Measurements from ENCODE around the gene RPS8. TPM values are rescaled to one million over a fixed set of nuclear protein-coding genes. Genes with fewer than 3 reads are reported as not detected.
"Not testable (repeated sequence)": the region's sequence is repeated elsewhere in the genome, so short reads cannot be mapped to it uniquely, and the experiment has no call there.

The RPS8 gene
- total RNA-seq, 1 donor from 2014 or later, result 1,756 TPM

DNA sequence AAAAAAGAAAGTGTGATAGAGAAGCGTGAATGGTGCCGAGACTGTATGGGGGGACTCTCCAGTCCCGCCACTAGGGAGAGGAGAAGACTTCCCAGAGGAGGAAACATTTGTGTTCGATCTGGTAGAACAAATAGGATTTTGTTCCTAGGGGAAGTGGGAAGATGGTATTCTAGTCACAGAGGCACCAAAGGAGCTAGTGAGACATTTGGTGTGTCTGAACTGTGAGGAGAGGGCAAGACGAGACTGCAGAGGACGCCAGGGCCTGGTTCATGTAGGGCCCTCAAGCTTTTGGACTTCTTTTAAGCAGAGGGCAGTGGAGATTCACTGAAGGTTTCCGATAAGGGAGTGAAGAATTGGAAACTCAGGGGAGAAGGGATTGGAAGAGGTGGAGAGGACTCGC lies 35.9 kb downstream of the RPS8 start:
- Mint-ChIP-seq H3K36me3 (ENCODE audit: unreplicated experiment) (peaks cover 16% of the 10 kb centered on the region), H3K27me3 (ENCODE audit: unreplicated experiment) (no peaks in the 10 kb centered on the region), H3K4me3 (ENCODE audit: unreplicated experiment) (peak overlapping the region; percentile 44), H3K4me1 (ENCODE audit: unreplicated experiment) (peaks cover 75% of the 10 kb centered on the region), H3K27ac (ENCODE audit: unreplicated experiment) (peak overlapping the region; percentile 100), H3K9me3 (ENCODE audit: unreplicated experiment) (no peaks in the 10 kb centered on the region)
- TF ChIP-seq, protein P1, sequence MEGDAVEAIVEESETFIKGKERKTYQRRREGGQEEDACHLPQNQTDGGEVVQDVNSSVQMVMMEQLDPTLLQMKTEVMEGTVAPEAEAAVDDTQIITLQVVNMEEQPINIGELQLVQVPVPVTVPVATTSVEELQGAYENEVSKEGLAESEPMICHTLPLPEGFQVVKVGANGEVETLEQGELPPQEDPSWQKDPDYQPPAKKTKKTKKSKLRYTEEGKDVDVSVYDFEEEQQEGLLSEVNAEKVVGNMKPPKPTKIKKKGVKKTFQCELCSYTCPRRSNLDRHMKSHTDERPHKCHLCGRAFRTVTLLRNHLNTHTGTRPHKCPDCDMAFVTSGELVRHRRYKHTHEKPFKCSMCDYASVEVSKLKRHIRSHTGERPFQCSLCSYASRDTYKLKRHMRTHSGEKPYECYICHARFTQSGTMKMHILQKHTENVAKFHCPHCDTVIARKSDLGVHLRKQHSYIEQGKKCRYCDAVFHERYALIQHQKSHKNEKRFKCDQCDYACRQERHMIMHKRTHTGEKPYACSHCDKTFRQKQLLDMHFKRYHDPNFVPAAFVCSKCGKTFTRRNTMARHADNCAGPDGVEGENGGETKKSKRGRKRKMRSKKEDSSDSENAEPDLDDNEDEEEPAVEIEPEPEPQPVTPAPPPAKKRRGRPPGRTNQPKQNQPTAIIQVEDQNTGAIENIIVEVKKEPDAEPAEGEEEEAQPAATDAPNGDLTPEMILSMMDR (IDR thresholded peaks at IDR 0.05), result no peak
- no peak for DNase-seq (ENCODE audit: extremely low spot score, unreplicated experiment)

GRCh38 chr1:44812822-44813543 lies 37.6 kb downstream of the RPS8 start:
- Mint-ChIP-seq H3K9me3 (ENCODE audit: unreplicated experiment) (no peaks in the 10 kb centered on the region), H3K27me3 (ENCODE audit: unreplicated experiment) (no peaks in the 10 kb centered on the region), H3K27ac (ENCODE audit: unreplicated experiment) (no peak overlapping the region), H3K4me1 (ENCODE audit: unreplicated experiment) (peaks cover 67% of the 10 kb centered on the region), H3K4me3 (ENCODE audit: unreplicated experiment) (no peak overlapping the region), H3K36me3 (ENCODE audit: unreplicated experiment) (peaks cover 13% of the 10 kb centered on the region)
- TF ChIP-seq, protein P1 (IDR thresholded peaks at IDR 0.05), result no peak
- DNase-seq (ENCODE audit: extremely low spot score, unreplicated experiment), result no peak

- Mint-ChIP-seq H3K4me1 (ENCODE audit: unreplicated experiment) (peaks cover 60% of the 10 kb centered on the region), H3K36me3 (ENCODE audit: unreplicated experiment) (peaks cover 15% of the 10 kb centered on the region)
- H3K27me3 Mint-ChIP-seq (ENCODE audit: unreplicated experiment); H3K27ac Mint-ChIP-seq (ENCODE audit: unreplicated experiment); DNase-seq (ENCODE audit: extremely low spot score, unreplicated experiment); H3K4me3 Mint-ChIP-seq (ENCODE audit: unreplicated experiment); H3K9me3 Mint-ChIP-seq (ENCODE audit: unreplicated experiment): not testable (repeated sequence)
Observed at GRCh38 chr1:44815926-44816325, 40.6 kb downstream of the RPS8 start.

- DNase-seq (ENCODE audit: extremely low spot score, unreplicated experiment), result no peak
- Mint-ChIP-seq H3K4me3 (ENCODE audit: unreplicated experiment) (no peak overlapping the region), H3K27ac (ENCODE audit: unreplicated experiment) (no peak overlapping the region), H3K27me3 (ENCODE audit: unreplicated experiment) (no peaks in the 10 kb centered on the region), H3K4me1 (ENCODE audit: unreplicated experiment) (peaks cover 46% of the 10 kb centered on the region), H3K36me3 (ENCODE audit: unreplicated experiment) (peaks cover 14% of the 10 kb centered on the region), H3K9me3 (ENCODE audit: unreplicated experiment) (no peaks in the 10 kb centered on the region)
- TF ChIP-seq, protein P1 (IDR thresholded peaks at IDR 0.05), result no peak
Observed at GRCh38 chr1:44817307-44817706, 42.0 kb downstream of the RPS8 start.

- Mint-ChIP-seq H3K36me3 (ENCODE audit: unreplicated experiment) (peaks cover 14% of the 10 kb centered on the region), H3K27ac (ENCODE audit: unreplicated experiment) (peak overlapping the region; percentile 94), H3K9me3 (ENCODE audit: unreplicated experiment) (no peaks in the 10 kb centered on the region), H3K4me3 (ENCODE audit: unreplicated experiment) (peak overlapping the region; percentile 24), H3K27me3 (ENCODE audit: unreplicated experiment) (no peaks in the 10 kb centered on the region), H3K4me1 (ENCODE audit: unreplicated experiment) (peaks cover 43% of the 10 kb centered on the region)
- no peak for DNase-seq (ENCODE audit: extremely low spot score, unreplicated experiment)
- TF ChIP-seq, protein P1 (IDR thresholded peaks at IDR 0.05), result no peak
Observed at GRCh38 chr1:44817771-44818495, 42.6 kb downstream of the RPS8 start.
